EH (cell line): Measurements from ENCODE around the gene CHAF1A.
A peak's percentile ranks its signal among the peaks of the same experiment; 100 is the strongest.

Experiments used
- DNase-seq: peaks from one replicate; pipeline ENCODE4 v3.0.0-alpha.2; 2015; ENCODE audit warnings: low read depth

CHAF1A gene

DNA sequence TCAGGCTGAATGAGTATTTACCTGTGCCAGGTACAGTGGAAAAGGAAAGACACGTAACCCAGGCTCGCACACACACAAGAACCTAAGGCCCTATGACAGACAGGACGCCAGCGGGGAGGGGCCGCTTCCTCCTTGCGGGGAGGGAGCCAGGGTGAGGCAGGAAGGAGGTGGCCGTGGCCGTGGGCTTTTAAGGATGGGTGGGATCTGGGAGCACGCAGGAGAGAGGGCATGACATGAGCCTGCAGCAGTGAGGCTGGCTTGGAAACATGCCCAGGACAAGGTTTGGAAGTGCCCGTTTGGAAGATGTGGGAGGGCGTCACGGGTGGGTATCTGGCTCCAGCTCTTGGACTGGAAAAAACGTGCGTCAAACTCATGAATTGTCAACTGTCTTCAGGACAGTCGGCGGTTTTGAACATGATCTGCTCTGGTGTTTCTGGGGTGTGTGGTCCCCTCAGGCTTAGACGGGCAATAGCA is 22.1 kb upstream of the CHAF1A start:
- no peak for DNase-seq

DNA sequence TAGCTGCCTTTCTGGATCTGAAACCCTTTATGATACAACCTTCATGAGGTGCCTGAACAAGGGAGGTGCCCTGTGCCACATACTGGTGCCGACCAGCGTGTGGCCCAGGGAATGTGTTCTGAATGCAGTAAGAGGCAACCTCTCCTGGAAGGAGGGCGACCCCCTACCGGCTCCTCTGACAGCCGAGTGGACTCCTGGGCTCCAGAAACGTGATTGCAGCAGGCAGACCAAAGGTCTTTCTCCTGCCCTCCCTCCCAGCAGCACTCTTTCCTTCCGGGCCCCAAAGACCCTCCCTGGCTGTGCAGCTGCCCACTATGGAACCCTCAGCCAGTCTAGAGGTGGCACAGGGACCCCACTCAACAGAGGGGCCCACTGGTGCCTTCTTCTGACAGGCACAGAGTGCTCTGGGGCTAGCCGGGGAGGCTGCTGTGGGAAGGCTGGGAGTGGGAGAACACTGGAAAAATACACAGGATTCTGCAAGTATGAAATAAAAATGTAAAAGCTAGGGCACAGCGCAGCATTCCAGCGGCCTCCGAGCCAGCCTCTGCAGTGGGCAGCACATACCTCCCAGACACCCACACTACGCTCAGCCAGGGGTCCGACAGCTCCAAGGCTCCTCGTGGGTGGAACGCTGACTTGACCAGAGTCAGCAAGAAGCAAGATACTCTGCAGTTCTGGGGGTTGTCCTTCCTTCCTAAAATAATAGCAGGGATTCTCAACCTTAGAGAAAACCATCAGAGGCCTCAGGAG is 17.0 kb upstream of the CHAF1A start:
- DNase-seq: no peak

DNA sequence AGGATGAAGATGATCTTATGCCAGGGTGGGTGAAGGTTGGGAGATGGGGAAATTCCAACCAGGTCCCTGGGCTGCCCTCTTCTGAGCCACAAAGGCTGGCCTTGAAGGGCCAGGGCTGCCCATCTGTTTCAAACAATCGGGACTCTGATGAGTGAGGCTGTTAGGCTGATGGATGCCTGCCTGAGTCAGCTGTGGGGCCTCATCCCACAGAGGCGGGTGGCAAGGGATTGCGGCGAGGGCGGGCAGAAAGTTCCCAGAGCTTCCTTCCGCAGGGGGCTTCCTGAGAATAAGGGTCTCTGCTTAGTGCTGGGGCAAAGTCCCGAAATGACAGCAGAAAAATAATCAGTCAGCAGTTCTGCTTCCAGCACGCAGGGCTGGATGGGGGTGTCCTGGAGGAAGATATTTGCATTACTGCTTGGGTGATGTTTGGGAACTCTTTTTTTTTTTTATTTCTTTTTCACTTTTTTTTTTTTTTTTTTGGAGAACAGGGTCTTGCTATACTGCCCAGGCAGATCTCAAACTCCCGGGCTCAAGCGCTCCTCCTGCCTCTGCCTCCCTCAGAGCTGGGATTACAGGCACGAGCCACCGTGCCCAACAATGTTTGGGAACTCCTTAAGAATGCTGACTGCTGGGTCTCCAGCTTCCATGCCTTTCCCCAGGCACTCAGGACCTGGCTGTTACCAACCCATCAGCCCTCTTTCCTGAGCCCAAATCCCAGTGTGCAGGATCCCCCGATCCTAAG is 16.2 kb upstream of the CHAF1A start:
- DNase-seq: no peak

DNA sequence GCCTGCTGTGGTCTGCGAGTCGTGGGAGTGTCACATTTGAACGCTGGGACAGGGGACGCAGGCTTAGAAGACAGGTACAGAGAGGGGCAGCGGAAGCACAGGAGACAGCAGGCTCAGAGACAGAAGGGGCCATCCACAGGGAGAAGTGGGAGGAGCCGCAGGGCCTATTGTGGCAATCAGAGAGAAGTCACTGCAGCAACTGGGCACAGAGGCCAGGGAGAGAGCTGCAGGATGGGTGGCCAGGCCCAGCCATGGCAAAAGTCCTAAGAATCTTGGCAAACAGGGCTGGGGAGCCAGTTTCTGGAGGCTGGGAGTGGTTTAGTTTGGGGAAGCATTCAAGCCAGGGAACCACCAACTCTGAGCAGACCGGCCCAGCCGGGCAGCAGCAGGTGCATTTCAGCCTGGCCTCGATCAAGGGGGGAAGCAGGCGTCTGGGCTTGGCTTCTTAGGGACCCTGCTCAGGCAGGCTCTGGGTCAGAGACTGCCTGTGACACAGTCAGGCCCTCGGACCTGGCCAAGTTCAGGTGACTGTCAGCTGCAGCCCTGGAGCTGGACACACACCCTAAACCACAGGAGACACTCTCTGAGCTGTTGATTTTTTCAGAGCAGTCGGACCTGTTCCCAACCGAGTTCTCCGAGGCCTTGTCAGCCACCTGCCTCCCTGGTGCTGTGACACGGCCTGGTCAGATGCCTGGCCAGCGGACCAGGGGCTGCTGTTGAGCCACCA is 13.9 kb upstream of the CHAF1A start:
- no peak for DNase-seq

DNA sequence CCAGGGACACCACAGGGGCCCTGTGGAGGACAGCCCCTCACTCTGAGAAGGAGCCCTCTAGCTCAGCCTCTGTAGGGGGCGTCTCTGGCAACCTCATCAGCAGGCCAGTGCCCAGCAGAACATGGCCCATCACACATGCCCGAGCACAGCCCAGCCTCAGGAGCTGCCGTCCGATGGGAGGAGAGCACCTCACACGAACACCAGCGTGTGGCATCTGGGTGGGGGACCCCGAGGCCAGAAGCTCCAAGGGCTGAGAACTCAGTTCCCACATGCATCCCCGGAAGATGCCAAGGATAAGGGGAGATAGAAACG is 13.4 kb upstream of the CHAF1A start:
- no peak for DNase-seq

DNA sequence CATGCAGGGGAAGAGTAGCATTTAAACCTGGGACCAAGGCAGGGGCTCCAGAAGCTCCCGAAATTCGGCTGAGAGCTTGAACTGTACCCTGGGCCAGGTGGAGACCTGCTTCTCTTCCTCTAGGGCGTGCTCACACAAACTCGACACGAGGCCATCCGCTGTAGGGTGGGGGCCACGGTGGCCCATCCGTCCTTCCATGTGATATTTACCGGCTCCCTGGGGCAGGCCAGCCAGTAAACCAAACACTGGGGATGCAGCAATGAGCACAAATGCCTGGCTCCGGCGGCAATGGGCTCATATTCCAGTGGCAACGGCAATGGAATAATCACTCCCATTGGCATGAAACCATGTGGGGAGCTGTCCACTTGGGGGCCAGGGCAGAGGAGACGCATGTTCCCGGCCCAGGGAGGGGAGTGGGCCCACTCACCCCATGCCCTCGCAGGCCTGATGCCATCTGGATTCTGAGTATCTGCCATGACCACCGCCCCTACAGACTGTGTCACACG is 12.9 kb upstream of the CHAF1A start:
- DNase-seq: no peak

DNA sequence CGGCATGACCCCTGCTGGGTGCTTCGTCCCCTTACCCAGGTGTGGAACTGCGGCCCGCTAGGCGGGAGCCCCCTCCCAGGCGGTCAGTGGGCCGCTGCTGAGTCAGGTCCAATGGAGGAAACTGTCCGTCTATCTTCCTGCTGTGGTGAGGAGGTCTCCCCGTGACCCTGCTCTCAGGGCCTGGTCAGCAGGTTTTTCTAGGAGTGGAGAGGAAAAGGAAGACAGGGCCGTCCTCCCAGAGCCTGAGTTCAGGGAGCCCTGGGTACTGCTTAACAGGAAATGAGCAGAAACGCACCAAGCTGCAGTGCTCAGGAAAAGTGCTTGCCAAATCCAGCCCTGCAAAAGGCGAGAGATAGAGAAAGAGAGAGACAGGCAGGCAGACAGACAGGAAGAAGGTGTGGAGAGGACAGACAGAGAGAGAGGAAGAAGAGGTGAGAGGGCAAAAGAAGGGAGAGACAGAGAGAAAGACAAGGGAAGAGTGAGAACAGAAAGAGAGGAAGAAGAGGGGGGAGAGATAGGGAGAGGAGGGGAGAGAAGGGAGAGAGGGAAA is 12.3 kb upstream of the CHAF1A start:
- peak; percentile 72 for DNase-seq

DNA sequence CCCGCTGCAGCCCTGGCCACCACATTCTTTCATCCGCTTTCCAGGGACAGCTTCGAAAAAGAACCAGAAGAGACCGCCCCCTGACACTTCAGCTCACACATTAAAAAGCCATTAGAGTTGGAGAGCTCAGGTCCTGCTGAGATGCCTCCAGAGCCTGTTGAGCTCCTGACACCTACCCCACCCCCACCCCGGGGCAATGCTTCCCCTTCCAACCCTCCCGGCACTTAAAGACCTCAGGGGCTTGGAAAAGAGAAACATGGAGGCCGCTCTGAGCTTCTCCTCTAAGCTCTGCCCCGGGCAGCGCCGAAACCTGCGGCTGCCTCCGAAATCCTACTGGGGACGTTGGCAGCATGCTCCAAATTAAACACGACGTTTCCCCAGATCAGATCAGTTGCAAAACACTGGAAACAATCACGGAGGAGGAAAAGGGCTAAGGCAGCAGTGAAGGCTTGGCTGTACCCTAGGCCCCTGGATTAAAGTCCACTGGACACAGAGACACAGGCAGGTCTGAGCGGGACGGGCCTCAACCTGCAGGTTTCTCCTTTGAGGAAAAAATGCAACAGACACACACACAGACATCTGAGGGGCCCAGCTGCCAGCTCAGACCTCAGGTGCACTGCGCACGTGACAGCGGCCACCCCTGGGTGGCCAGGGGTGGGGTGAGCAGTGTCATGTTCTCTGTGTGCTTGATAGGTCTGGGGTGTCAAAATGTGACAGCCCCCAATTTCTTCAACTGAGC is 11.7 kb upstream of the CHAF1A start:
- DNase-seq: peak; percentile 56

DNA sequence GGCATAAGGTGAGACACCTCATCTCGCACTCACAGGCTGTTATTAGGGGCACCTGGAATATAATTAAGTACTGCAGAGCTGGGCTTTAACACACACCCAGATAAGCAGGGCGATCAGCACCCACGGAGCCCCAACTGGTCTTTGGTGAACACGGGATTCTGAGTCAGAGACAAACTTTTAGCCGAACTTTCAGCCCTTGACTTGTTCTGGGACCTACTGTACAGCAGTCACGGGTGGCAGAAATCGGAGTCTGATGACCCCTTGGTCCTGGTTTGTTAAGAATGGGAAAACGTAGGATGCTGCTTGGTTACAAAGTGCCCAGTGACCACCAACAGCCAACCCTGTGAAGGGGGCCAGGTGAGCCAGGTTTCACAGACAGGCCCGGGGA is 11.1 kb upstream of the CHAF1A start:
- no peak for DNase-seq

DNA sequence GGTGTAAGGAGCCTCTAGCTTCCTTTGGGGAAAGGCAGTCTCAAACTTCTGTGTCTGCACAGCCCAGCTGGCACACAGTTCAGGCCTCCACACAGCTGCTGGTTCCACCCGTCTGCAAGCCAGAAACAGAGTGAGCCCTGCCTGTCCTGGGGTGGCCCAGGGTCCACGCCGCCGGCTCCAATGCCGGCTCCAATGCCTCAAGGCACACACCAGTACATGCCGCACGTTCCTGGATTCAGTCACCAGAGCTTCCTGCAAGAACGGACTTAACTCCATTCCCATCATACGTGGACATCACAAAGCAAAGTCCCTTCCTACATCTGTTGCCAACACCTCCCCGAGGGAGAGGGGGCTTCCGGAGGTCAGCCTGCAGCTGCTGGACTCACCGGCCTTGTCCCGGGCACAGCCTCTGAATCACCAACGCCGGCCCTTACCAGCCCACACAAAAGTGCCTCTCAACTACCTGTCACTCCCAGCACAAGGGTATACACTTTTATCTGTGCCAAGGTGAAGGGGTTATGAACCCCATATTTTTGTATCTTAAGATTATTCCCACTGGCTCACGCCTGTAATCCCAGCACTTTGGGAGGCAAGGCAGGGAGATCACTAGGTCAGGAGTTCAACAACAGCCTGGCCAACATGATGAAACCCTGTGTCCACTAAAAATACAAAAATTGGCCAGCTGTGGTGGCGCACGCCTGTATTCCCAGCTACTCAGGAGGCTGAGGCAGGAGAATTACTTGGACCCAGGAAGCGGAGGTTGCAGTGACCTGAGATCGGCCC is 10.5 kb upstream of the CHAF1A start:
- DNase-seq: peak; percentile 94

DNA sequence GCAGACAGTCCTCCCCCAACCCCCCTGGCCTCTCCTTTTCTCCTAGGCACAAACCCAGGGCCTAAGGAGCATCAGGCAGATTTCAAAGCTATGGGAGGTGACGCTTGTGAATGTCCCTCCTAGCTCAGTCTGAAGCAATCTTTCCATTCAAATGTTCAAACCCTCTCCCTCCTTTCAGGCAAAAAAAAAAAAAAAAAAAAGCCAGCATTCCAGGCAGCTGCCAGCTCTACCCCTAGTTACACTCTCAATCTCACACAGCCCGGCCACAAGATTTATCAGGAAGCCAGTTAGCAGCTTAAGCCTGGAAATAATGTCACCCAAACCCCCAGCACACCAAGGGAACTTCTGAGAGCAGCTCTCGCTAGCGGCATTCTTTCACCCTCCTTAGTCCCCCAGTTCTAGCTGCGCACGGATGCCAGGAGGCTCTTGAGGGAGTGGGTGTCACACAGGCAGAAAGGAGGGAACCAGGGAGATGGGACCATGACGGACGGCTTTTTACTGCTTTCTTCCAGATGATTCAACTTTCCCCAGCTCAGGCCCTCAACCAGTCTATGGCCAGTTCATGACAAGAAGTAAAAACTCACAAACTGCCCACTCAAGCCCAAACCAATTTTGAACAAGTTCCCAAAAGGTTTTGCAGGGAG is 8.4 kb upstream of the CHAF1A start:
- peak; percentile 46 for DNase-seq

DNA sequence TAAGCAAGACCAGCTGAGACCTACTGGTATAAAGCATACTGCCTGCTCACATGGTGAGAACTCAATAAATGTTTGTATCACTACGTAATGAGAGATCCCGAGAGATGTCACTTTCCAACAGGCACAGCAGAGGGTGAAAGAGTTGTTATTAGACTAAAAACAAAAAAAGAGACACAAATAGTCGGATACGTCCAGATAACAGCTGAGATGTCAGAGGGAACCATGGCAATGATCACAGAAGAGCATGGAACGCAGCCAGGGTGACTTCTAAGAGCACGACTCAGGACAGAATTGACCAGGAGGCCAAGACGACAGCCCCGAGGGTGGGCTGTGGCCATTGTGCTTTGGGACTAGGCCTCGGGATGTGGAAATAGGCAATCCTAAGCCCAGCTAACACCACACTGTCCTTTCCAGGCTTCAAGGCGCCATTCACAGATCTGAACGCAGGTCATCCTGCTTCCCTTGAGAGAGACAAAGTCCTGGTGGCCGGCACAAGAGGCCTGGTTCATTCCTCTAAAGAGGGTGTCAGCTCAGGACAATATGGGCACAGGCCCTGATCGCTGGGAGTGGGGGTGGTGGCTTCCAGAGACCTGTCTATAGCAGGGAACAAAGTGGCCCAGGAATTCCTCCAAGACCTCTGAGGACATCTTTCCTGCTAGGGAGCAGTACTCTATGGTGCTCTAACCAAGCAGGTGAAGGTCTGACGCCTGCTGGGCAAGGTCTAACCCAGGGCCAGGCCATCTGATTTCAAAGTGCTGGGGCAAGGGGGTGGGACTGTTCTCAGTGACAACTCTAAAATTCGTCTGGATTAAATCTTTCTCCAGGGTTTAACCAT is 5.3 kb upstream of the CHAF1A start:
- no peak for DNase-seq

DNA sequence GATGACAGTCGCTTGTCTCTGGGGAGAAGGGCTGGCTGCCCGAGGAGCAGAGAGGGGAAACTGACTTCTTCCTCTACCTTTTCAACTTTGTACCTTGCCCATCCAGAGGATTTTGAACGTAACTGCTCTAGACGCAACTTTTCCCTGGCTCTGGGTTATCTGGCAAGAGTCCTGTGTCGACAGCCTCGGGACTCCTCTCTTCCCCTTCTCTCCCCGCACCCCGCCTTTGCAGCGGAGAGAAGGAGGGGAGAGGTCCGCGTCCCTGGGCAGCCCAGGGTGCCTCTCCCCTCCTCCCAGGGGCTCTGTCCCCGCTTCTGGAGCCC is 2.7 kb upstream of the CHAF1A start:
- peak; percentile 40 for DNase-seq

DNA sequence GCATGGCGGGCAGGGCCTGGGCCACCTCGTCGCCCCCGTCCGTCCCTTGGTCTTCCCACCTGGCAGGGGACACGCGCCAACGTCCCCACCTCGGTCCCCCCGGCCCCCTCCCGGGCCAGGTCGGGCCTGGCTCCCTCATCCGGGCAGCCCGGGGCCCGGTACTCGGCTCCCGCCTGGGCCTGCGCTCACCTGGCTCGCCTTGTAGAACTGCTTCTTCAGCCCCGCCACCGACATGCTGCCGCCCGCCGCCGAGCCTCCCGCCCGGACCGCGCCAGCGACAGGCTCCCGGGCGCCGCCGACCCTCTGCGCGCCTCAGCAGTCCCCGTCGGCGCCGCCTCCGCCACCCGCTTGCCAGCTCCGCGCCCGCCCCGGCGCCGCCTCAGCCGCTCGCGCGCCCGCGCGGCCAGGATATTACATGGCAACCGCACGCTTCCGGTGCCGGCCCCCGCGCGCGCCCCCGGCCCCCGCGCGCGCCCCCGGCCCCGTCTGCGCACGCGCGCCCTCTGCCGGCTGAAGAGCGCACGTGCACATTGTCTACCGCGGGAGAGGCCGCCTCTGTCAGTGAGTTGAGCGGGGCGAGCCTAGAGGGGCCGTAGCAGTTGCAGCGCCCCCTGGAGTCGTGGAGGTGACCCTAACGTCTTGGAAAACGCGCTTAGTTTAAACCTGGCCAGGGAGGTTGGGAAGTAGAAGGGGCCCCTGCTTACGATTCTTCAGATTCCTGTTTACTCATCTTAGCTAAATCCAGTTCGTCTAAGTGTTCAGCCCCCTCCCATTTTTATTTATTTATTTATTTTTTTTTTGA is 2.1 kb upstream of the CHAF1A start, which contains the start of gene SH3GL1:
Gene SH3GL1 (minus strand): TSS at position 413 of the 802 bp plus-strand sequence. CDS start 179 bp downstream, at position 234.
- peak; percentile 85 for DNase-seq

DNA sequence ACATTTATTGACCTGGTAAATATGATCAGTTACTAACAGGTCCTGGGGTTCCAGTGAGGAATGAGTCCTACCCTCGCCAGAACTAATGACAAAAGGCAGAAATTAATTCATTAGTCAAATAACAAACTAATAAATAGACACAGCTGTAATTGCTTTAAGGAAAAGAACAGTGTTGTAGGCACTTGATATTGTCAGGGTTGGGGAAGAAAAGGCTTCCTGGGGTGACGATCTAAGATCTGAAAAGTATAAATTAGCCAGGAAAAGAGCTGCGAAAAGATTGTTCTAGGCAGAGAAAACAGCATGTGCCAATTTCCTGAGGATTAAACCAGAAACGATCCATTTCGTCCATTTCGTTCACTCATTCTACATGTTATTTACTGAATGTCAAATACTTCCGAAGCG is 670 bp upstream of the CHAF1A start:
- no peak for DNase-seq

DNA sequence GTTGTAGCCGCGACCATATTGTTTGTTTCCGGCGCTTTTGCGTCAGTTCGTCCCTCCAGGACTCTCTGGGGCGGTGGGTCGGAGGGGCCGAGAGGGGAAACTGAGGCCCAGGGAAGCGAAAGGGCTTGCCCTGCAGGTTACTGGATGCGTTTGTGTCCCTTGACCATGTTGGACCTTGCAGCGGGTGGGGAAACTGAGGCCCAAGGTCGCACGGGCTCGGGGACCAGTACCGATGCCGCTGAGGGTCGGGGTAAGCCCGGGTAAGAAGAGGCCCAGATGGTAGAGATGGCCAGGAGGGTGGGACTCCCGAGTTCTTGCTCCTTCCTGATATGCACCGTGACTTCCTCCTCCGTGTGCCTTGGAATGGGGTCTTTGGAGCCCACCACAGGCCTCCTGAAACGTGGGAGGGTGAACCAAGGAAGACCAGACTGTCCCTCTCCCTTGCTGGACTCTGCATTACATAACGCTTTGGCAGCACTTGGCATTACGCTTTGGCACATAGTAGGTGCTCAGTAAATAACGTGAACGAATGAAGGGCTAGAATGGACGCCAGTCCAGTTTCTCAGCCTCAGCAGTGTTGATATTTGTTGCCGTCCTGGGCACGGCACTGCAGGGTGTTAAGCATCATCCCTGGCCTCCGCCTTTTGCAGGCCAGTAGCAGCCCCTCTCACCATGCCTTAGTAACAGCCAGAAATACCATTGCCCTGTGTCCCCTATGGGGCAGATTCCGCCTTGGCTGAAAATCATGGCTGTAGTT is 743 bp downstream of the CHAF1A start:
- peak; percentile 22 for DNase-seq

DNA sequence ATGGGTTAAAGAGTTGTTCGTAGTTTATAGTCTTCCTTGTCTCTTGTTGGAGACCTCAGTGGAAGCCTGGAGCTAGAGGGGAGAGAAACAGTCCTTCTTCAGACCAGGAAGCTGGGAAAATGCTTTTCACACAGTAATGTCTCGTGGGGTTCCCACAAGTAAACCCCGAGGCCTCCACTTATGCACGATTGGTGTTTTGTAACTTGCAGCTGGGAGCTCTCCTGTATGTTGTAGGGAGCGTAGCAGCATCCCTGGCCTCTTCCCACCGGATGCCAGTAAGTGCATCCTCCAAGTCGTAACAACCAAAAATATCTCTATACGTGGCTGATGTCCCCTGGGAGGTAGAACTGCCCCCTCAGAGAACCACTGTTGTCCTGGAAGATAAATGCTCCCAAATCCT is 3.5 kb downstream of the CHAF1A start:
- no peak for DNase-seq

DNA sequence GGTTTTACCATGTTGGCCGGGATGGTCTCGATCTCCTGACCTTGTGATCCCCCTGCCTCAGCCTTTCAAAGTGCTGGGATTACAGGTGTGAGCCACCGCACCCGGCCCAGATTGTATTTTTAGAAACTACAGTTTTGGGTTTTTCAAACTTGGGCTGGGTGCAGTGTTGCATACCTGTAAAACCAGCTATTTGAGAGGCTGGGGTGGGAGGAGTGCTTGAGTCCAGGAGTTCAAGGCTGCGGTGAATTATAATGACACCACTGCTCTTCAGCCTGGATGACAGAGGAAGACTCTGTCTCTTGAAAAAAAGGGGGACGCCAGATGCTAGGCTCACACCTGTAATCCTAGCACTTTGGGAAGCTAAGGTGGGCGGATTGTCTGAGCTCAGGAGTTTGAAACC is 4.2 kb downstream of the CHAF1A start:
- no peak for DNase-seq
